Tibial nerve (tissue), 3 donors: ENCODE data around the gene SLC25A47.

Experiments used
- CTCF ChIP-seq, 5 experiments: fragments of 200-600 bp in 3 of 5; fragments of 450-650 bp in 2 of 5; sonication (generic) in 3 of 5; IDR thresholded peaks; one replicate each; pipeline ENCODE4 v1.5.1; 2016 to 2019; ENCODE audit warnings: antibody characterized with exemption in 5 of 5, mild to moderate bottlenecking in 3 of 5, moderate library complexity in 2 of 5
- POLR2A ChIP-seq, 2 donors: fragments of 450-650 bp; IDR thresholded peaks; one replicate each; pipeline ENCODE4 v1.6.1; 2017; ENCODE audit warnings: antibody characterized with exemption in 2 of 2, mild to moderate bottlenecking in 2 of 2, moderate library complexity in 2 of 2

- TF ChIP-seq CTCF (IDR thresholded peaks at IDR 0.05): no peak
- TF ChIP-seq POLR2A (IDR thresholded peaks at IDR 0.05): no peak
Measured at GRCh38 chr14:100333311-100333710, 10.2 kb downstream of the SLC25A47 start.
